Adrenal gland (tissue), 5 donors: Measurements from ENCODE around the gene SPDYC.

Source experiments
- POLR2A ChIP-seq, 2 donors: fragments of 450-650 bp; IDR thresholded peaks; one replicate each; pipeline ENCODE4 v1.6.1; 2017; ENCODE audit warnings: antibody characterized with exemption in 2 of 2, mild to moderate bottlenecking in 2 of 2, moderate library complexity in 1 of 2
- TF ChIP-seq, protein P1 (sequence below), 6 experiments: fragments of 450-650 bp in 4 of 6; fragments of 200-600 bp in 2 of 6; sonication (generic) in 1 of 6; IDR thresholded peaks; 1 replicate in 5 of 6; 2 replicates in 1 of 6; pipeline versions ENCODE4 v1.5.1 to v1.8.0; 2016 to 2021; ENCODE audit warnings: antibody characterized with exemption in 6 of 6, mild to moderate bottlenecking in 2 of 6, moderate library complexity in 1 of 6
- donor health status: DM: no; HTN: no; CAD: no.

GRCh38 chr11:65126624-65127274 is 43.3 kb upstream of the SPDYC start:
- TF ChIP-seq POLR2A (IDR thresholded peaks at IDR 0.05), result no peak
- TF ChIP-seq, protein P1, sequence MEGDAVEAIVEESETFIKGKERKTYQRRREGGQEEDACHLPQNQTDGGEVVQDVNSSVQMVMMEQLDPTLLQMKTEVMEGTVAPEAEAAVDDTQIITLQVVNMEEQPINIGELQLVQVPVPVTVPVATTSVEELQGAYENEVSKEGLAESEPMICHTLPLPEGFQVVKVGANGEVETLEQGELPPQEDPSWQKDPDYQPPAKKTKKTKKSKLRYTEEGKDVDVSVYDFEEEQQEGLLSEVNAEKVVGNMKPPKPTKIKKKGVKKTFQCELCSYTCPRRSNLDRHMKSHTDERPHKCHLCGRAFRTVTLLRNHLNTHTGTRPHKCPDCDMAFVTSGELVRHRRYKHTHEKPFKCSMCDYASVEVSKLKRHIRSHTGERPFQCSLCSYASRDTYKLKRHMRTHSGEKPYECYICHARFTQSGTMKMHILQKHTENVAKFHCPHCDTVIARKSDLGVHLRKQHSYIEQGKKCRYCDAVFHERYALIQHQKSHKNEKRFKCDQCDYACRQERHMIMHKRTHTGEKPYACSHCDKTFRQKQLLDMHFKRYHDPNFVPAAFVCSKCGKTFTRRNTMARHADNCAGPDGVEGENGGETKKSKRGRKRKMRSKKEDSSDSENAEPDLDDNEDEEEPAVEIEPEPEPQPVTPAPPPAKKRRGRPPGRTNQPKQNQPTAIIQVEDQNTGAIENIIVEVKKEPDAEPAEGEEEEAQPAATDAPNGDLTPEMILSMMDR (IDR thresholded peaks at IDR 0.05), result no peak
